ENCODE measurements around the gene CKLF.
A peak's percentile ranks its signal among the peaks of the same experiment; 100 is the strongest.

DNA sequence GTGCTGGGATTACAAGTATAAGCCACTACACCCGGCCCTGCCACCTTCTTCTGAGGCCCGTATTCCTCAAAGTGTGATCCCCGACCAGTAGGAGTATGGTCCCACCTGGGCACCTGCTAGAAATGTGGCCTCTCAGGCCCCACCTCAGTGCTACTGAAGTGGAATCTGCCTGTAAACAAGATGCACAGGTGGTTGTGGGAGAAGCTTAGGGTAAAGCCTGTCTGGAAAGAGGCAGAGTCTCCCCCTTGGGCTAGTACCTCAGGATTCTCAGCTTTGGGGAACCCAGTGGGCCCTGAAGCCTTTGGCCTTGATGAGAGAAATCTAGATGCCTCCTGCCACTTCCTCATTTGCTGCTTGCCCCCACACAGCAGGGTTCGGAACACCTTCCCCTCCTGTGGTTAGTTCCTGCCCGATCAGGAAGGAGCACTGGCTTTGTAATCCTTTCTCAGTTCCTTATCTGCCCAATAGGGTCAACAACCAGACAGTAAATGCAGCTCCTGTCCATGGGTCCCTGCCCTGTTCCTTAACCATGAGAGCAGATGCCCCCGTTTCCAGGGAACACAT, 27.7 kb upstream of the CKLF start:
- TF ChIP-seq POLR2AphosphoS5 (IDR thresholded peaks at IDR 0.05; ENCODE audit: low read depth, low read length): no peak
- no peak for TF ChIP-seq POLR2A (IDR thresholded peaks at IDR 0.05; ENCODE audit: low read depth, low read length)
- peak; percentile 99 for TF ChIP-seq SPI1 (IDR thresholded peaks at IDR 0.05; ENCODE audit: low read depth, low read length)
- TF ChIP-seq PAX5 (IDR thresholded peaks at IDR 0.05; ENCODE audit: insufficient read depth, low read length, severe bottlenecking): no peak
- TF ChIP-seq TAF1 (IDR thresholded peaks at IDR 0.05; ENCODE audit: low read depth, low read length): no peak
- TF ChIP-seq POU2F2 (IDR thresholded peaks at IDR 0.05; ENCODE audit: low read depth, low read length): no peak
